NOMO-1 treated with DMSO at 0.1 percent for 48 hours (cell line): ENCODE data around the gene ANXA11.

ENCODE experiments used
- DNase-seq: peaks from one replicate; lab custom pipeline; 2025; ENCODE audit not compliant: unreplicated experiment; lab: John Stamatoyannopoulos, UW

Gene ANXA11

DNA sequence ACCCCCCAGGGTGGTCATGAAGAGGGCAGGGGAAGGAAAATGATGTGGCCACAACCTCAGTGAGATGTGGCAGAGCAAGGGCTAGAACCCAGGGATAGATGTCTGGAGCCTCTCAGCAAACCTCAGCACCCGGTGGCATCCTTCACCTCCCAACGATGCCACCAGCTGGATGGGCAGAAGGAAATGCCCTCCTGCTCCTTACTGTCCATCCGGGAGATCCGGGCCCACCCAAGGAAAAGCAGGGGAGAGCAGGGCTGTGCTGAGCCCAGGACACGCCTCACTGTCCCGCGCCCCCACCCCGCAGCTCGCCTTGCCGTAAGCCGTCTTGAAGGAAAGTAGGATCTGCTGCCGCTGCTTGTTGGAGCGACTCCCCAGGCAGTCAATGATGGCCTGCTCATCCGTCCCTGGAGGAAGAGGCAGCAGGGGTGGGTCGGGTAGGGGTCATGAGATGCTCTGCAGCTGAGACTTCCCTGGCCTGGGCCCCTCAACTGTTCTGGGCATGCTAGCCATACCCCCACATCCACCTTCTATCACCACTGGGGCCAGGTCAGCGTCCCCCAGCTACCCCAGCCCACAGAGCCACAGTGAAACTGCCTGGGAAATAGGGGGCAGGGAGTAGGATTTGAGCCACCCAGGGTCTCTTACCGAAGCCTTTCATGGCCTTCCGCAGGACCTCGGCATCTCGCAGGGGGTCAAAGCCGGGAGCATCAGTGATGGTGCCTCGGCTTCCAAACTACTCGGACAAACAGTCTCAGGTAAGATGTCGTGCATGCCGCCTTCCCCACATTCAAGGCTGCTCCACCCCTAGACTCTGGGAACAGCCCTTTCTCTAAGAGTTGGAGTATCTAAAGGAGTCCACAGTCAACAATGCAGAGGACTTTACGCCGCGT lies 38.5 kb downstream of the ANXA11 start:
- no peak for DNase-seq

DNA sequence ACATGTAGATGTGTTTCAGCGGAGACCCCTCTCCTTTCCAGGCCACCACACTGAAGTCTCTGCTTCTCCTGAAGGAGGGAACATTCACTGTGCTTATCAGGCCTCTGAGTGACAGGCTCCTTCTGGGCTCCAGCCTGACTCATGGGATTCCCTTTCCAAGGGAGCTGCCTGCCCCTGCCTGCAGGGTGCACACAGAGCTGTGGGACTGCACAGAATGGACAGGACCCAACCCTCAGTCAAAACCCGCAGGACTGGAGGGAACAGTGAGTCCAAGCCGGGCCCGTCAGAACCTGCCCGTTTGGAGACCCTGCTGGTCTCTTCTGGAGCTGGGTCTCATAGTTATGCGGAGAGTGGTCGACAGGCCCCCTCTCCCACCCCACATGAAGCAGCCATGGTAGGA lies 40.2 kb downstream of the ANXA11 start:
- no peak for DNase-seq

DNA sequence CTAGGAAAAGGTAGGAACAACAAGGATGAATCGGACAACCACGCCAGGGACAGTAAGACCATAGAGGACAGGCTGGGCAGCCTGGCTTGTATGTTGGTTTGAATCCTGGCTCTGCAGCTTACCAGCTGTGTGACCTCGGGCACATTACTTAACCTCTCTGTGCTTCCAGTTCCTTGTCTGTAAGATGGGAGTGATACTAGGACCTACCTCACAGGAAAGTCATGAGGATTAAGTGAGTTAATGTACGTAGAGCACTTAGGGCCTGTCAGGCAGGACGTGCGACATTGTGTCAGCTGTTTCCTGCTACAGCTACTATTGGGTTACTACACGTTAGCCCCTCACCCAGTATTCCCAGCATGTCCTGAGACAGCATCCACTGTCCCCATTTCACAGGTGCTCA lies 40.7 kb downstream of the ANXA11 start:
- DNase-seq, result no peak

DNA sequence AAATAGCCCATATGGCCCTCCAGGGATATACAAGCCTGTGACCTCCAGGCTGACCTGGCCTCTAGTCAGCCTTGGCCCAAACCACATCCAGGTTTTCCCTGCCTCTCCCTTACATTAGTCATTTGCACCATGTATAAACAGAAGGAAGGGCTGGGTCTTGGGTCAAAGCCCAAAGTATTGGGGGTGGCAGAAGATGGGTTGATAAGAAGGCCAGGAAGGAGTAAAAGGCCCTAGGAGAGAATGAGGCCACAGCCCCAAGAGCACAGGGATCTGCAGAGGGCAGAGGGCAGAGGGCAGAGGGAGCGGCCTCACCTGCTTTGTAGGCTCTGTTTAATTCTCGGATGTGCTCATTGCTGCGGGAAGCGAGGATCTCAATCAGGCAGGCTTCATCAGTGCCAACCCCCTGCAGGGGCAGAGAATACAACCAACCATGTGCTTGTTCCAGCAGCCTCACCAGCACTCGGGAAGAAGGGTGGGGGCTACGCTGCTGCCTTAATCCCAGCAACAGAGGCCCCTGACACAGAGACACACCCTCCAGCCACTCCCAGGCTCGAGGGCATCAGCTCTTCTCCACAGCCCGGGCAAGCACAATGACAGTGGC lies 41.5 kb downstream of the ANXA11 start:
- DNase-seq, result no peak

DNA sequence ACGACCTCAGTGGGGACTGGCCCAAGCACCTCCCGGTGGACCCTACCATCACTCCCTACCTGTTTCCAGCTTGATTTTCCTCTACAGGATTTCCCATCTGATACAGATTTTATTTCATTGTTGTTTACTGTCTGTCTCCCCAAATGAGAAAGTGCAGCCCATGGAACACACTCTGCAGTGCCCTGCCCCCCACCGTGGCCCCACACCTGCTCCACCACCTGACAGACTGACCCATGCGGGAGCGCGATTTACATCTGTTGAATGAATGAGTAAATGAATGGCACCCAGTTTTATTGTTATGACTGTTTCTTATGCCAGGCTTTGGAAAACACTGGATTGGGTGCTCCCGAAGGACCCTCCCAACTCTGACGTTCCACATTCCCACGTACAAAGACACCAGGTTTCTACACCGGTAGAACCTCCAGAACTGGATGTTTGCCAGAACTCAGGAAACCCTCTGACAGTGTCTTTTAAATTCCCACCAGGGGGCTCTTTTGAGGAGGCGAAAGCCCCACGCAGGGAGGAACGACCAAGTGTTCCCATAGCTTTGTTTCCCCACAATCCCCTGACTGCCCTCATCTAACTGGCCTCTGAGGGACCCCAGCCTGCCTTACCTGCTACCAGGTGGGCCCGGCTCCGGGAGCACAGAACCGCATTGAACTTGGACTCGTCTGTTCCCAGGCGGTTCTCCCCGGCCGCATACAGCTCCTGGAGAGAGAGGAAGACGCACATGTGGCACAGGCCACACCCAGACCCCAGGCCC lies 43.8 kb downstream of the ANXA11 start:
- no peak for DNase-seq

DNA sequence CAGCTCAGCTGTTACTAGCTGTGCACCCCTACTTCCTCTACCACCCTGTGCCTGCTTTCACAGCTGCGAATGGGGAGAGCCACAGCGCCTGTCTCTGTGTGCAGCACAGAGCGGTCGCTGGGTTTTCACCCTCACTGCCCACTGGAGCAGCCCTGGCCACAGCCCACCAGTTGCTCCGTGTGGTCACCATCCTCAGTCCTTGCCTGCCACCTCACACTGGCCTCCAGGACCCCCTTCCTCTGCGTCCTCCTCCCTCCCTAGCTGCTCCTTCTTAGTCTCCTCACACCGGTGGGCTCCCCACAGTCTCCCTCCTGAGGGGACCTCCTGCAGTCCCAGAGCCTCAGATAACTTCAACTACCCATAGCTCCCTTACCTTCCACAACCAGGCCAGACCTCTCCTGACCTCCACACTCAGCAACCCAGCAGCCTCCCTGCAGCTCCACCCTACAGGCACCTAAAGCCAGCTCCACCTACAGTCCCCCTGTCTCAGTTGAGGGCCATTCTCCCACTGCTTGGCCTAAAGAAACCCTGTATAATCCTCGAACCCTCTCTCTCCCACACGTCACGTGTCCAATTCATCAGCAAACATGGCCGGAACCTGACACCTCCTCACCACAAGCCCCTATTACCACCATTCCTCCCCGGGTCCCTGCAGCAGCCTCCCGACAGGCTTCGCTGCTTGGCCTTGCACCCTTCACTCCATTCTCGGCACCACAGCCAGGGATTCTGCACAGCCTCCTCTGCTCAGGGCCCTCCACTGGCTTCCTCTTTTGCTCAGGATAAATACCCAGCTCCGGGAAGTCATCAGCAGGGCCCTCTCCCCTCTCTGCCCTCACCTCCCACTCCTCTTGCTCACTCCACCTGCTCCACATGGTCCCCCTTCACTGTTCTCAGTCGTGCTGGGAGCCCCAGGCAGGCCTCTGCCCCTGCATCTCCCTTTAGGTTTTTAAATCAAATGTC lies 44.7 kb downstream of the ANXA11 start:
- no peak for DNase-seq

DNA sequence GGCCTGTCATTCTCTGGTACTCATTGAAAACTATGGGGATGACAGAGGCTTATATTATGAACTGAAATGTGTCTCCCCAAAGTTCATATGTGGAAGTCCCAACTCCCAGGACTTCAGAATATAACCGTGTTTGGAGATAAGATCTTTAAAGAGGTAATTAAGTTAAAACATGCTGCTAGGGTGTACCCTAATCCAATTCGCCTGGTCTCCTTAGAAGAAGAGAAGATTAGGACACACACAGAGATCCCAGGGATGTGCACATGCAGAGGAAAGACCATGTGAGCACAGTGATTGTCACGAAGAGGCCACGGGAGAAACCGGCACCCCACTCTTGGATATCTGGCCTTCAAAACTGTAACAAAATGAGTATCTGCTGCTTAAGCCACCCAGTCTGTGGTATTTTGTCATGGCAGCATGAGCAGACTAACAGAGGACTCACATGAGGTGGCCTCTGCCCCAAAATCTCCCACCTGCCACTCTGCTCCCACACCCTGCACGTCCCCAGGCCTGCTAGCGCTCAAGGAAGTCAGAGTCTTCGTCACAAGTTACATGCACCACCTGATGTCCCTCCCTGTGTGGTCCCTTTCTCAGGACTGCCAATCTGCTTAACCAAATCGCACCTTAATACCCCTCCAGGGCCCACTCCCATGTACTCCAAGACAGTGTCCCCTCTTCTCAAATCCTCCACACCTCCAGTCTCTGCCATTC lies 46.0 kb downstream of the ANXA11 start:
- DNase-seq, result no peak

DNA sequence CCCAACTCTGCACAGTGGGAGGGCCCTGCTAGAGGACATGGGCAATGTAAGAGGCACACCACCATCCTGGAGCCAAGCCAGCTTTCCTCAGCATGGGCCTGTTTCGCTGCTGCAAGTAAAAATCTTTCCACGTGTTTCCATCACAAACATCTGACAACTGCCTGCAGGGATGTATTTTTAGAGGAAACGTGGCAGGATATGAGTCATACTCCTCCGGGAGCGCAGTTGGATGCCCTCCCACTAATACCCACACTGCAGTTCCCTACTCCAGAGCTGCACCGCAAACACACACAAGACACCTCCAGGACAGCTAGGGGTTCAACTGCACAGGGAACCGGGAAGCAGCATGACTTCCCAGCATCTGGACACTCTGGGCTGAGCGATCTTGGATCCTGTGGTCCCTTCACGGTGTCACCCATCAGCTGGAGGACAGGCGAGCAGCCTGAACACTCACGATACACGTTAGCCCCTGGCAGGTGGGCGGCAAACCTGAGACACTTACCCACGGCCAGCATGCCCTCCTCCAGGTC lies 46.7 kb downstream of the ANXA11 start:
- no peak for DNase-seq

DNA sequence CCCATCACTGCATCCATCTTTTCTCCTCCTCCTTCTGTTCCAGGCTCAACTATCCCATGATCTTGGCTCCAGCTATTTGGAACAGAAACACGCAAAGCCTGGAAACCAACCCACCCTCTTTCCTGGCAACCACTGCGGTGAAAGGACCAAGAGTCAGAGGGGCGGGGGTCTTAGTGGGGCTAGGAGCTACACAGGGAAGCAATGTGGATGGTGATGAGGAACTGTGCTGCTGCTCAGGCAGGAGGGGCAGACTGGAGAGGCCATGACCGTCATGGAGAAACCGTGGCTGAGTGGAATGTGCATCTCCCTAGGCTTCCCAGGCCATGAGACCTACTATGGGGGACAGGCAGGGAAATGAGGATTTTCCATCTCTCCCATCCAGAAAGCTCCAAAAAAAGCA lies 47.2 kb downstream of the ANXA11 start:
- DNase-seq, result no peak

DNA sequence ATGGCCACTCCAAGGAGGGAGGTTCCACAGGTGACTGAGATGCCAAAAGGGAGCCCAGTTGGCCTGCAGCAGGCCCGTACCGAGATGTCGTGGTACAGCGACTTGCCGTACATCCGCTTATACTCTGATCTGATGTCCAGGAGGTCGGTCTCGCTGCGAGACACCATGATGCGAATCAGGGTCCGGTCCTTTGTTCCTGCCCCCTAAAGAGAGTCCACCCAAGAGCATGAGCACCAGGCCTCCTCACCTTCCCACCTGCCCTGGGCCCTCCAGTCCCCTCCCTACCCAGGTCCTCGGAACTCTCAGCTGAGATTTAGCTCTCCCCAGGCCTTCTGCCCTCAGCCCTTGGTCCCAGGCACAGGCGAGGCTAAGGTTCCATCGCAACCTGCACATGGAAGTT lies 47.8 kb downstream of the ANXA11 start:
- no peak for DNase-seq

DNA sequence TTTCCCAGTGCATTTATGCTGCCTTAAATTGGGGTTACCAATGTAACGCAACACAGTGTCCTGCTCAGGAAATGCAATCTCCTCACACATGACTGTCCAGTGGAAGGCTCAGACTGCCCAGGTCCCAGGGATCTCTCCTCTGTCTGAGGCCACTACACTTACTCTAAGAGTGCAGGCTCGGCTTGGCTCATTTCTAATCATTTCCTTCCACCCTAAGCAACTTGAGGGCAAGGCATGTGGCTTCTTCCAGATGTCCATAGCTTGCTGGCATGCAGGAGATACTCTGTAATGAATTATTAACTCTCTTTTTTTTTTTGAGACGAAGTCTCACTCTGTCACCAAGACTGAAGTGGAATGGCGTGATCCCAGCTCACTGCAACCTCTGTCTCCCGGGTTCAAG lies 49.1 kb downstream of the ANXA11 start:
- no peak for DNase-seq

DNA sequence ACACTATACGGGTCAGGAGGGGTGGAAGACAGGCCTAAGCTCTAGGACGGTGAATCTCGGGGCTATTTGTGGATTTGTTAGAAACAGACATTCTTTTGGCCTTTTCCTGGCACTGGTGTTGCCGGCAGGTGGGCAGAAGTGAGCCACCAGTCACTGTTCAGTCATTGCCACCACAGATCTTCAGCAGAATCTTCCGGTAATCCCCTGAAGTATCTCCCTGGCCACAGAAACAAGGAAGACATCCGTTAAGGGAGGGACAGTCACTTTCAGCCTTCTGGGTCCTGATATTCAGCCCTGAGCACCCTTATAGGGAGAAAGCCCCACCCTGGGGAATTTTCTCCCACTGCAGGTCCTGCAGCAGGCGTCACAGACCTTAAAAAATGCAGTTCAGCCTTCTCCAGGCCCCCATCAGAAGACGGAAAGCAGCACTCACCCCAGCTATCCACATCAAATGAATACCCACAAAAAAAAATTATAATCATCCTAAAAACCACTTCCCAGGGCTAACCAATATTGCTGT lies 49.6 kb downstream of the ANXA11 start:
- DNase-seq, result no peak

DNA sequence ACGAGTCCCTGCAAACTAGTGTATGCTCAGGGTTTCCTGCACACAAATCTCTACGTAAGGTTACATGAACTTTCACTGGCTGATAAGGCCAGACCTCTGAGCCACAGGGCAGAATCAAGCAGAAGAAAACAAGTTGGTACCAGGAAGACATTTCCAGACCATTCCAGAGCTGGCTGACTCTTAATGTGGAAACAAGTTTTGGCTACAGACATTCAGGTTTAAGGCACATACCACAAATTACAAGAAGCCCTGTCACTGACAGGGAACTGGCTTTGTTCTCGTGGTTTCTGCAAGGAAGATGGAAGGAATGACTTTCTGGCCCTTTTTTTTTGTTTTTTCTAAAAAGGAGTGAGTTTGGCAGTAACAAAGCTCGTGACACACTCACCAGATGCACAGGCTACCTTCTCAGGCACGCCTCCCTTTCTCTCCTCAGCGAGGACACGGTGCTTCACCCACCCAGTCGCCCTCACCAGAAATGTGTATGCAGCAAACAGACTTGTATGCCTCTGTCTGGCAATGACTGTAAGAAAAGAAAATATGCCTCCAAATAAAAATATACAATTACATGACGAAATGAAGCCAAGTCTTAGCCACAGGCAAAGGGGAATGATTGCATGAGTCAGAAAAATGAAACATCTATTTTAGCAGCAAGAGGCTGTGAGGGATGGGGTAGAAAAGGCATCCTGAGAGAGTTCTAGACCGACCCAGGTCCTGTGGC lies 50.2 kb downstream of the ANXA11 start:
- DNase-seq, result no peak

DNA sequence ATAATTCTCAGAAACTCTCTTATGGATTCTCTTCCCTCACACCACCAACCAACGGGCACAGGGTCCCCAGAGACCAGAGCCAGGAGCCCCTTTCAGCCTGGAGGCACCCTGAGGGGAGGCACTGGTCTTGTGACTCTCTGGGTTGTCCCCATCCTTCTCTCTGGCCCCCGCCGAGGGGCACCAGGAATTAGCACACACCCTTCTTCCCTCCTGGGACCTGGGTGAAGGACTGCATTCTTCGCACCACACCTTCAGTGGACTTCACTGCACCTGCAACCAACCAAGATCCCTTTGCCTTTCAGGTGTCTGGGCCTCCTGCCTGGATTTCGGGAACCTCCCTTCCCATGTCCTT lies 50.7 kb downstream of the ANXA11 start:
- DNase-seq, result no peak

DNA sequence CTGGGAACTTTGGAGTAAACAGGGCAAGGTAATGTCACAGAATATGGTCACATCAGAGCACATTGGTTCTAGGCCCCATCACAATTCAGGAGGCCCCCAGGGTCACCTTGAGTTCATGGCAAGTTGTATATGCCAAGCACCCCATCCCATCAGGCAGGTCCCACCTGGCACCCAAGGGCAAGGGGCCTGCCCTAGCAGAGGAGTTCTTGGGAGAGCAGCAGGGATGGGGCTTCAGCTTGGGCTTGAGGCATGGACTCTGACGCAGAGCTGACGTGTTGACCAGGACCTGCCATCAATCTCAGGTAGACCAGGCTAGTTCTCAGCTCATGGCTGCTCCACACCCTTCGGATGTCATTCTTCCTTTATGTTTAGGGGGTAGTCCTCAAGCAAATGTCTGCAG lies 51.9 kb downstream of the ANXA11 start:
- DNase-seq, result no peak

DNA sequence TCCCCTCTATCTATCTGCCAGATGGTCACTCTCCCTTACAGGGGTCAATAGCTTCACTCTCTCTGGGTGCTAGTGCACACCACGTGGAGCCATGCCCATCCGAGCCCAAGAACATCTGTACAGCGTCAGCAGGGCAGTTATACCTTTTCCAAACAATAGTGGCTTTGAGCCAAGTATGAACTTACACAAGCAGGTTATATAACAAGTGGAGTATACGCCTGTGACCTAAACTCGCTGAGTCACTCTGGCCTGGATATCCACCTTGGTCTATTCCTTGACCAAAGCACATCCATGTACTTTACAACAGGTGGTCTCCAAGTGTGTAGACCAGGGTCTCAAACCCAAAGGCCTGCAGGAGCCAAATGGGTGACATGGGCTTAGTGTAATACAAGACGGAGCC lies 52.5 kb downstream of the ANXA11 start:
- DNase-seq, result no peak

DNA sequence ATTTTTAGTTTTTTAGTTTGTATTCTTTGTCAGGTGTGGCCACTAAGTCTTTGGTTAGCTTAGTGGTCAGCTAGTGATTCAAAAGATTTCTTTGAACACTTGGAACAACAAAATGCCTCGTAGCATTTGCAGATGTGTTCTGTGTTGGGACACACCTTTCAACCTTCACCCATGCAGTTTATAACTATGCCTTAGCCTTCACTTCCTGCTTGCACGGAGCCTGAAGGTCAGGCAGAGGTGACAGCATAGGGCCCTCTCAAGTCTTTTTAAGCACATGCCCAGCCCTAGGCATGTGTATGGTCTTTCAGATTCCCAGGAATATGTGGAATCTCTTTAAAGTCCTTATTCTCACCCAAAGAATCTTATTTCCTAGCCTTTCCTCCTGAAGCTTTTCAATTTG lies 55.2 kb downstream of the ANXA11 start:
- no peak for DNase-seq

DNA sequence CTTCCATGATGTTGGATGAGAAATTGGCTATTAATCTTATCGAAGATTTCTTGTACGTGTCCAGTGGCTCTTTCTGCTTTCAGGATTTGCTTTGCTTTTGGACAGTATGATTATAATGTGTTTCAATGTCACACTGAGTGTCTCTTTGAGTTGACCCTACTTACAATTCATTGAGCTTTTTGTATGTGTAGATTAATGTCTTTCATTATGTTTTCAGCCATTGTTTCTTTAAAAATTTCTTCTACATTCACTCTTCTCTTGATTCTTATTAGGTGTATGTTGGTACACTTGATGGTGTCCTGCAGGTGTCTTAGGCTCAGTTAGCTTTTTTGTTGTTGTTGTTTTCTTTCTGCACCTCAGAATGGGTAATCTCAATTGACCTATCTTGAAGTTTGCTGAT lies 56.2 kb downstream of the ANXA11 start:
- no peak for DNase-seq

DNA sequence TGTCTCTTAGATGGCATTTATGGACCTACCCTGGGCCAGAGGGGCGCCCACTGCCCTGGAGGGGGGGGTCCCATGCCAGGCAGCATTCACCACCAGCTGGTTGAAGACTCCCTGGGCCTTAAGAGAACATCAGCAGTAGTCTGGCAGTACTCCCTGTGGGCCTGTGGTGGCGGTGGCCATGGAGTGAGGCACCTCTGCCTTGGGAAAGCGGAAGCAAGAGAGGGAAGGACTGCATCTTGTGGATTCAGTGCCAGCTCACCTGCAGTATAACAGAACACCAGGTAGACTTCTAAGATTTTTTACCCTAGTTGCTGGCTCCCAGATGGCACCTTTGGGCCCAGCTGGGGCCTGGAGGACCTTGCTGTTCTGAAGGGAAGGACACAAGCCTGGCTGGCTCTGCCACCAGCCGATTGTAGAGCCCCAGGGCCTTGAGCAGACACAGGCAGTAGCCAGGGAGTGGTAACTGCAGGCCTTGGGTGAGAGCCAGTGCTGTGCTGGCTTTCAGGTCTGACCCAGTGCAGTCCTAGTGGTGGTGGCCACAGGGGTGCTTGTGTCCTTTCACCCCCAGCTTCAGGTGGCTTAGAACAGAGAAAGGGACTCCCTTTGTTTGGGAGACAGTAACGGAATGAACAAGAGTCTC lies 57.1 kb downstream of the ANXA11 start:
- DNase-seq, result no peak
